ENCODE data around the gene STK39.

STK39 gene

DNA sequence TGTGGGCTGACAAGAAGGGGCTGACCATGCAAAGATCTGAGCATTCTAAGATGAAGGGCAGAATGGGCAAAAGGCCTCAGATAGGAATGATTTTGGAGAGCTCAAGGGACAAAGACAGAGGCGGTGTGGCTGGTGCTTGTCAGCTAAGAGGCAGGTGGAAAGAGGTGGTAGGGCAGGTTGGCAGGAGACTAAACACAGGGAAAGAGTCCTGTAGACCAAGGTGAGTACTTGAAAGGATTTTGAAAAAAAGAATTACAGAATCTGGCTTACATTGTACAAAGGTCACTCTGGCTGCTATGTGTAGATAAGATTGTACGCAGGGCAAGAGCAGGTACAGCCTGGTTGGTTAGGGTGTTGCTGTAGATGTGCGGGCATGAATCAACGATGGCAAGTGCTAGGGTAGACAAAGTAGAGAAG, 50.6 kb downstream of the STK39 start:
- peaks cover 99% of the 10 kb centered on the region for H3K4me1 ChIP-seq
- H3K9me3 ChIP-seq = no peaks in the 10 kb centered on the region
- H3K9ac ChIP-seq = no peak overlapping the region
- TF ChIP-seq Cebpa-rat (IDR thresholded peaks at IDR 0.05) = no peak
- no peak overlapping the region for H3K4me3 ChIP-seq
- peaks cover 21% of the 10 kb centered on the region; the same call in 1 of the 2 replicates for H3K36me3 ChIP-seq
- H3K27me3 ChIP-seq = no peaks in the 10 kb centered on the region
- H3K27ac ChIP-seq = peak overlapping the region; percentile 65
- peak overlapping the region; percentile 87 for H3K4me2 ChIP-seq
- H4K20me1 ChIP-seq = peaks cover 58% of the 10 kb centered on the region

DNA sequence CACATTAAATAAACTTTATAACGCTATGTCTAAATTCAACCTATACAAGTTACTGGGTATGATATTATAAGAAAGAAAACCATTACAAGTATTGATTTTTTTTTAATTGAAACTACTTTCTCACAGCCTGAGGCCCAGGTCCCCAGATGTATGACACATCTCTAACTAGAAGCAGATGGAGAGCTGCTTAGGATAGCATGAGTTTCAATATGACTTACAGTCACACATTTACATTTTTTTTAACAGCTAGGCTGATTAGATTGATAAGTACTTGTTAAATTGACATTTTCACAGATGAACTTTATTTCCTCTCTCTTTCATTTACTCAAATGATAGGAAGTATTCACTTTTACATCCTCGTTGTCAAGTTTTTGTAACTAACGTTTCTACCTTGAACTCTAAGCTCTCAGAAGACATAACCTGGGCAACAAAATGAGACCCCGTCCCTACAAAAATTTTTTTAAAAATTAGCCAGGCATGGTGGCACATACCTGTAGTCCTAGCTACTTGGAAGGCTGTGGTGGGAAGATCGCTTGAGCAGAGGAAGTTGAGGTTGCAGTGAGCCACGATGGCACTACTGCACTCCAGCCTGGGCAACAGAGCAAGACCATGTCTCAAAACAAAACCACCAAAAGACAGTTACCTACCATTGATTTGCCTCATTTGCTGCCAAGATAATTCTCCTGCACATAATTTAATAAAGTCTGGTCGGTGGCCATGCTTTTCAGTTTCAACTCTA, 52.4 kb downstream of the STK39 start:
- Histone ChIP-seq H3K9ac (no peak overlapping the region), H4K20me1 (peaks cover 59% of the 10 kb centered on the region), H3K36me3 (peaks cover 32% of the 10 kb centered on the region; the same call in 1 of the 2 replicates), H3K4me3 (no peak overlapping the region), H3K4me1 (peaks cover 99% of the 10 kb centered on the region), H3K27ac (peak overlapping the region; percentile 65), H3K27me3 (no peaks in the 10 kb centered on the region), H3K9me3 (no peaks in the 10 kb centered on the region), H3K4me2 (peak overlapping the region; percentile 87)
- no peak for TF ChIP-seq Cebpa-rat (IDR thresholded peaks at IDR 0.05)

DNA sequence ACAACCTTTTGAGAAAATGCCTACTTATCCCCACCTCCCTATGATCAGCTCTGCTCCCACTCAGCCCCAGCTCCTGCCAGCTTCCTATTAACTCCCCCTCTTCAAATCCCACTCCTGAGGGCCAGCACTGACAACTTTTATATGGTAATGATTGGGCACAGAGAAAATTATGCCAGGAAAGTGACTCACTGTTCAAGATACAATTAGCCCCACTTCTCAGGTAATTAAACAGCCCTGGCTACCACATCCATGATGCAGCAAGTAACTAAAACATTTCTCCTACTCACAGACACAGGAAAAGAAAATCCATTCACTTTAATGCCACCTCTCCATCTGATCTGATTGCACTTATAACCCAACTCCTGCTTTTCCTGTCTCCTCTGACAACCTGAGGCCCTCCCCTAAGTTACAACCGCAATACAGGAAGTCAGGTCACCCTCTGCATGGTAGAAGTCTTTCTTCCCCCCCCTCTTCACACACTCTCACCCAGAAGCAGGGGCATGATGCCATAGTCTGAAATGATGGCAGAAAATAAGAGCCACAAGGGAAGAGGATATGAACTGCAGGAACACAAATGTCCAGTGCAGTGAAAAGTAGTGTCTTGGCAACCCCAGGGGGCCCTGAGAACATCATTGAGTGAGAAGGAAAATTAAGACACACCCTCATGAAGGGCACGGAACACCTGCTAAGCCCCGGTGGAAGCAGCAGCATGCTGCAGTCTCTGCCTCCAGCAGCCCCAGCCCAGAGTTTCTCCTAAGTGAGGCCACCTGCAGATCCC, 54.4 kb downstream of the STK39 start:
- TF ChIP-seq Cebpa-rat (IDR thresholded peaks at IDR 0.05) = no peak

DNA sequence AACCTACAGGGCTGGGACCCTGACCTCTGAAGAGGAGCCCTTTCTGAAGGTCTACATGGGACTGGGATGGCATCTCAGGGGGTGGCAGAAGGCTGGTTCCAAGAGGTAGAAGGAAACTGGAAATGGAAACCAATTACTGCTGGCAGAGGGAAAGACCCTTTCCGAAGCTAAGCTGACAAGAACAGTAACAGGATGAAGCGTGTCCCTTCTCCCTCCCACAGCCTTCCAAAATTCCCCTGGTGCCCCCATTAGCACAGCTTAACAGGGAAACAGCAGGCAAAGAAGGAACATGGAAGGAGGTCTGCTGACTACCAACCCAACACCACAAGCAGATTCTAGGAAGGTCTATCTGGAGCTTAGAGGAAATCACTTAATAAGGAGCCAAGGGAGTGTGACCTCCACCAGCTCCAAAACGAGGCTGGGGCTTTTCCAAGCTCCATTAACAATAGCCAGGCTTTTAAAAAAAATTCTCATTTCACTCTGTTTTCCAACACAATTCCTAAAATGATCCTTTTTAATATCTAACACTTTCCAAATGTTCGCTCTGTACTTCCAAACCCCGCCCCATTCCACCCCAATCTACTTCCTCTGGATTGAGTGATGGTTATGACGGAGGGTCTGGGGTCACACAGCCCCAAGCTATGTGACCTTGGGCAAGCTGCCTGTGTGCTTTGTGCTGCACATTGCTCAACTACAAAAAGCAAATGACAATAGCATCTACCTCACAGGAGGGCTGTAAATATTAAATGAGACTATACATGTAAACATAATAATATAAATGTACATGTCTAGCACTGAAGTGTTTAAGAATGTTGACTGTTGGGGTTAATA, 55.2 kb downstream of the STK39 start:
- Histone ChIP-seq H3K9ac (0 out of 2 replicates have a peak overlapping the region, but pooled peaks have one; percentile 50), H3K4me1 (peaks cover 99% of the 10 kb centered on the region), H3K36me3 (peaks cover 38% of the 10 kb centered on the region), H3K4me3 (no peak overlapping the region), H3K4me2 (peak overlapping the region; percentile 87), H4K20me1 (peaks cover 58% of the 10 kb centered on the region), H3K27ac (peak overlapping the region; percentile 61), H3K27me3 (no peaks in the 10 kb centered on the region), H3K9me3 (no peaks in the 10 kb centered on the region)
- no peak for TF ChIP-seq Cebpa-rat (IDR thresholded peaks at IDR 0.05)

More for the DNA sequence above, 54.4 kb downstream of the STK39 start:
- Histone ChIP-seq H3K9ac (peak overlapping the region; percentile 50), H4K20me1 (peaks cover 58% of the 10 kb centered on the region), H3K9me3 (no peaks in the 10 kb centered on the region), H3K27me3 (no peaks in the 10 kb centered on the region), H3K36me3 (peaks cover 40% of the 10 kb centered on the region), H3K4me2 (peak overlapping the region; percentile 87), H3K4me3 (0 out of 2 replicates have a peak overlapping the region, but pooled peaks have one; percentile 11), H3K27ac (peak overlapping the region; percentile 61), H3K4me1 (peaks cover 98% of the 10 kb centered on the region)

DNA sequence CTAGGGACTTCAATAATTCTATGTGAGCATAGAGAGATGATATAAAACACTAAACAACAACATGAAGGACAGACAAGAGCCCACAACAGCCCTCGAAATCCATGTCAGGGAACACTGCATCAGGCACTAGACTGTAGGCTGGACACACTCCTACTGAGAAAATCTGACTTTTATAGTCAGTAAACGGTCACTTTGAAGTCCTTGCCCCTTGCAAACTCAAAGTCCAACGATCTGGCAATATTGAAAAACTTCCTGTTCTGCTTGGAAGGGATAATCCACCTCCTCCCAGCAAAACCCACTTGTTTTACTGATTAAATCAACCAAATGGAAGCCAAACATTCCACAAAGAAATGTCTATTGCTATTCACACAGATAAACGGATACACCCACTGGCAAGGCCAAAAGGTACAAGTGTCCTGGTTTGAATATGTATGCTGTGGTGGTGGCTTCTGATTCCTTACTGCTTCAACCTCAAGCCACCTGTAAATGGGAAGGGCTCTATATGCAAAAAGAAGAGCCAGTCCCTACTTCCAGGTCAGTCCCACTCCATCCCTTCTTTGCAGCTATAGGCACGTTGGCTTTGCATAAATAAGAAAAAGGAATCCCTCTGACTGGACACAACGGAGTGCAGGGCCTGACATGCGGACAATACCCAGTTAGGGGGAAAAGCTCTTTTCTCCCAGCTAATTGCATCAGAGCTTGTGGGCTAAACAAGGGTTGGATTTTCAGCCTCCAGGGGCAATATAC, 56.6 kb downstream of the STK39 start:
- no peak for TF ChIP-seq Cebpa-rat (IDR thresholded peaks at IDR 0.05)
- Histone ChIP-seq H3K27me3 (no peaks in the 10 kb centered on the region), H3K36me3 (peaks cover 27% of the 10 kb centered on the region), H3K4me1 (peaks cover 99% of the 10 kb centered on the region), H3K9me3 (no peaks in the 10 kb centered on the region), H4K20me1 (peaks cover 63% of the 10 kb centered on the region), H3K4me3 (no peak overlapping the region), H3K9ac (no peak overlapping the region), H3K27ac (peak overlapping the region; percentile 28), H3K4me2 (peak overlapping the region; percentile 87)

DNA sequence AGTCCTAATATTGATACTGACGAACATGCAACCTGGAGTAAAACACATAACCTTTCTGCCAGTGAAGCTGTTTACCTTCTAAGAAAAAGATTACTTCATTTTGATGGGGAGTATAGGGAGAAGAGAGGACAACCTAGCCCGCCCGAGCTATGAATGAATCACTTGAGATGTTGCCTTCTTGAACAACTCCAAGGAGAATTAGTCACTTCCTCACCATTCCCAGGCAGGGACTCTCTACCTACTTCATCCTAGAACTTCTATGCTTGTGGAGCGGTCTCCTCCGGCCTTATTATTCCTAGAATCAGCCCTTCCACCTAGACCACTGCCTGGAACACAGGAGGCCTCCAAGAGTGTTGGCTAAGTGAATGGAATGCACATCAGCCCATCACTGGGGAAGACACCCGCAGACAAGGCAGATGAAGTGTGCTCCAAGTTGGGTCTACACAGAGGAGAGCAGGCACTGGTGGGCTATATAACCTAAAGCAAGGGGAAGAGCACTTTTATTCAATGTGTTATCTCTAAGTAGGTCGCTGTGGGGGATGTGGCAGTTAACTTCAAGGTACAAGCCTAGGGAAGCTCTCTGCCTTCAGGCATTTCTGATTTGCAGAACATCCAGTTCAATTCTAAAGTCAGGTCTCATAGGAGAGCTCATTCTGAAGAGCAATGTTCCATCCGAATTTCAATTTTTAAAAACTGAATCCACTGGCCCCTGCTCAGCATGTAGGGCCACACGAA, 57.4 kb downstream of the STK39 start:
- no peak overlapping the region for H3K9ac ChIP-seq
- peaks cover 99% of the 10 kb centered on the region for H3K4me1 ChIP-seq
- H3K4me2 ChIP-seq = peak overlapping the region; percentile 87
- peaks cover 27% of the 10 kb centered on the region for H3K36me3 ChIP-seq
- H4K20me1 ChIP-seq = peaks cover 71% of the 10 kb centered on the region
- H3K27ac ChIP-seq = peak overlapping the region; percentile 28
- no peak for TF ChIP-seq Cebpa-rat (IDR thresholded peaks at IDR 0.05)
- H3K4me3 ChIP-seq = no peak overlapping the region
- H3K27me3 ChIP-seq = no peaks in the 10 kb centered on the region
- H3K9me3 ChIP-seq = no peaks in the 10 kb centered on the region

DNA sequence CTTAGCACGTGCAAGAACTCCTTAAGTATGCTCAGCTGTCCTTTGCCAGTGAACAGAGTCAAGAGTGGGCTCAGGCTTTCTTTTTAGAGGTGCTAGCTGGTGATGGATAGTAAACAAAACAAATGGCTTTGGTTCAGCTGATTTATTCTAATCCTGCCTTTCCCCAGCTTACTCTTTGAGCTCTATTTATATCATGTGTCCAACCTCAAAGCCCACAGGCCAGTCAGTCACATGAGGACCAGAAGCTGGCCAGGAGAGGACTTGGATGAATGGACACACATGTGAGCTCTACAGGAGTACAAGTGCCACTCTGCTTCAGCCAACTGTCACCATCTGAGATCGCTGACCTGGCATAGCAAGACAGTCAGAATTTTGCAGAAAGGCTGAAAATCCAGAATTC, 59.4 kb downstream of the STK39 start:
- peak overlapping the region; percentile 41; the same call in 1 of the 2 replicates for H3K27ac ChIP-seq

DNA sequence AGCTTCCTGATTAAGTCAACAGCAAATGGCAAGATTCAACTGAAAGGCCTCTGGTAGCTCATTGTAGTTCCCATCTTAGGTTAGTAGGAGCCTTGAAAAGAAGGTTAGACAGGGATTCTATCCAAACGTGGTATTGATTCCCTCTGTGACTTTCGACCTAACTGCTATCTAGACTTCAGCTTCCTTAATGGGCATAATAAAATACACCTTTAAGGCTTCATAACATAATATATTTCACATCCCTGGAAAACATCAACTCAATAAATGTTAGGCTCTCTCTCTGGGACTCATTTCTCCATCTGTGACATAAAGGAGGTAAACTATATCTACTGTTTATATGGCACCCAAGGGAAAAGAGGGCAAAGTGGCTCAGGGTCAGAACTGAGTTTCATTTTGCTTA, 60.9 kb downstream of the STK39 start:
- H3K4me3 ChIP-seq = no peak overlapping the region
- peak overlapping the region; percentile 57 for H3K4me2 ChIP-seq
- peaks cover 50% of the 10 kb centered on the region; the same call in 1 of the 2 replicates for H4K20me1 ChIP-seq
- peaks cover 28% of the 10 kb centered on the region for H3K36me3 ChIP-seq
- peak overlapping the region; percentile 14; the same call in 1 of the 2 replicates for H3K27ac ChIP-seq
- TF ChIP-seq Cebpa-rat (IDR thresholded peaks at IDR 0.05) = no peak
- H3K9me3 ChIP-seq = peaks cover 4% of the 10 kb centered on the region; the same call in 1 of the 2 replicates
- H3K27me3 ChIP-seq = no peaks in the 10 kb centered on the region
- H3K4me1 ChIP-seq = peaks cover 97% of the 10 kb centered on the region
- H3K9ac ChIP-seq = no peak overlapping the region

More for the DNA sequence above, 59.4 kb downstream of the STK39 start:
- no peak for TF ChIP-seq Cebpa-rat (IDR thresholded peaks at IDR 0.05)
- Histone ChIP-seq H3K36me3 (peaks cover 30% of the 10 kb centered on the region), H3K27me3 (no peaks in the 10 kb centered on the region), H4K20me1 (peaks cover 64% of the 10 kb centered on the region), H3K9ac (no peak overlapping the region), H3K4me2 (peak overlapping the region; percentile 57), H3K4me3 (no peak overlapping the region), H3K9me3 (no peaks in the 10 kb centered on the region), H3K4me1 (peaks cover 99% of the 10 kb centered on the region)
